B cell (primary cell): Measurements from ENCODE around the gene VSTM2L. TPM values are rescaled to one million over a fixed set of nuclear protein-coding genes. Genes with fewer than 3 reads are reported as not detected.

Experiments
- ATAC-seq: fragments of 200-7000 bp; cut with Tn5 transposase; one replicate; pipeline ENCODE4 v1.10.0; 2021; ENCODE audit warnings: low read depth, mild to moderate bottlenecking, moderate number of reproducible peaks, moderate library complexity
- CTCF ChIA-PET: fragments of 350-600 bp; sonication (Branson Sonifier 250); formaldehyde crosslinking; loops from one replicate; lab custom pipeline; 2021; ENCODE audit warnings: antibody characterized with exemption, inconsistent platforms; lab: Charles Lee
- POLR2A ChIA-PET: fragments of 350-600 bp; sonication (Branson Sonifier 250); formaldehyde crosslinking; loops from one replicate; lab custom pipeline; 2021; ENCODE audit warnings: antibody characterized with exemption; lab: Charles Lee
- DNase-seq: peaks from one replicate; pipeline ENCODE4 v3.0.0; 2013
- H2AFZ ChIP-seq: 2 replicates; pipeline ENCODE4 v1.6.1; 2012; ENCODE audit warnings: mild to moderate bottlenecking, low read depth, low read length; ENCODE audit not compliant: insufficient read depth, poor library complexity, severe bottlenecking
- H3K27ac ChIP-seq, 2 donors: 1 replicate in 1 of 2; 2 replicates in 1 of 2; pipeline ENCODE4 v1.5.1; 2012 to 2013; ENCODE audit warnings: low read length in 2 of 2, mild to moderate bottlenecking in 2 of 2, moderate library complexity in 1 of 2
- H3K27me3 ChIP-seq, 4 experiments: fragments of 200-600 bp in 1 of 4; sonication (generic) in 1 of 4; replicated peaks in 1 of 4; 1 replicate in 2 of 4; 2 replicates in 2 of 4; pipeline versions ENCODE4 v1.6.1 to v1.7.0; 2013 to 2016; ENCODE audit warnings: low read length in 3 of 4, mild to moderate bottlenecking in 2 of 4, mixed read lengths in 1 of 4, moderate library complexity in 1 of 4; ENCODE audit not compliant: insufficient read depth in 4 of 4, control insufficient read depth in 3 of 4; ENCODE audit errors: control extremely low read depth in 1 of 4
- H3K36me3 ChIP-seq, 2 experiments: replicated peaks in 1 of 2; 1 replicate in 1 of 2; 2 replicates in 1 of 2; pipeline versions ENCODE4 v1.6.1 to v1.7.1; 2013; ENCODE audit warnings: low read length in 1 of 2; ENCODE audit not compliant: insufficient read depth in 2 of 2, control insufficient read depth in 1 of 2; ENCODE audit errors: control extremely low read depth in 1 of 2, extremely low read depth in 1 of 2
- H3K4me1 ChIP-seq, 2 donors: fragments of 200-600 bp in 1 of 2; sonication (generic) in 1 of 2; 1 replicate in 1 of 2; 2 replicates in 1 of 2; pipeline versions ENCODE4 v1.5.1 to v1.6.1; 2013 to 2017; ENCODE audit warnings: low read length in 2 of 2; ENCODE audit not compliant: control insufficient read depth in 2 of 2, insufficient read depth in 2 of 2
- H3K4me2 ChIP-seq: replicated peaks from 2 replicates; pipeline ENCODE3; 2012; ENCODE audit warnings: mild to moderate bottlenecking, low read depth, low read length; ENCODE audit not compliant: poor library complexity, severe bottlenecking
- H3K4me3 ChIP-seq, 5 experiments: fragments of 200-600 bp in 1 of 5; sonication (generic) in 1 of 5; 1 replicate in 3 of 5; 2 replicates in 2 of 5; pipeline versions ENCODE4 v1.5.1 to v1.7.0; 2011 to 2016; ENCODE audit warnings: low read length in 4 of 5, mild to moderate bottlenecking in 4 of 5, low read depth in 2 of 5, control low read depth in 1 of 5, moderate library complexity in 1 of 5; ENCODE audit not compliant: insufficient read depth in 1 of 5; ENCODE audit errors: control extremely low read depth in 1 of 5, extremely low read depth in 1 of 5
- H3K79me2 ChIP-seq: fragments of 200-600 bp; sonication (generic); one replicate; pipeline ENCODE4 v1.6.0; 2016; ENCODE audit warnings: low read length; ENCODE audit not compliant: control insufficient read depth, insufficient read depth
- H3K9ac ChIP-seq: fragments of 200-600 bp; sonication (generic); 2 replicates; pipeline ENCODE4 v1.6.1; 2017; ENCODE audit warnings: mild to moderate bottlenecking, low read length, moderate library complexity
- H3K9me3 ChIP-seq, 3 donors: one replicate each; pipeline versions ENCODE4 v1.6.1 to v1.7.1; 2013; ENCODE audit warnings: low read length in 2 of 3; ENCODE audit not compliant: control insufficient read depth in 2 of 3, insufficient read depth in 1 of 3; ENCODE audit errors: control extremely low read depth in 1 of 3
- H4K20me1 ChIP-seq: 2 replicates; pipeline ENCODE4 v1.6.0; 2012; ENCODE audit warnings: mild to moderate bottlenecking, low read length; ENCODE audit not compliant: insufficient read depth, control insufficient read depth, poor library complexity, severe bottlenecking
- H3K27ac Mint-ChIP-seq: one replicate; pipeline ENCODE4 v1.8.0; 2021; ENCODE audit warnings: mixed read lengths
- H3K27me3 Mint-ChIP-seq: one replicate; pipeline ENCODE4 v1.8.0; 2021; ENCODE audit warnings: mixed read lengths
- H3K4me1 Mint-ChIP-seq: one replicate; pipeline ENCODE4 v1.8.0; 2021; ENCODE audit warnings: mixed read lengths
- H3K4me3 Mint-ChIP-seq: one replicate; pipeline ENCODE4 v1.8.0; 2021; ENCODE audit warnings: mixed read lengths
- H3K9me3 Mint-ChIP-seq: one replicate; pipeline ENCODE4 v1.8.0; 2022; ENCODE audit warnings: mixed read lengths; ENCODE audit not compliant: insufficient read depth
- CTCF ChIP-seq: fragments of 200-600 bp; IDR thresholded peaks from one replicate; pipeline ENCODE4 v1.8.0; 2022; ENCODE audit warnings: antibody characterized with exemption, mild to moderate bottlenecking
- EZH2 ChIP-seq: IDR thresholded peaks from 2 replicates; pipeline ENCODE4 v1.6.1; 2012; ENCODE audit warnings: borderline replicate concordance, low read depth, mild to moderate bottlenecking, moderate library complexity, low read length; ENCODE audit not compliant: insufficient read depth, poor library complexity, severe bottlenecking
- WGBS: methylation state at CpG from one replicate; pipeline ENCODE4 v1.1.5; 2013; ENCODE audit warnings: missing lambda C conversion rate; ENCODE audit not compliant: insufficient coverage; 5-methylcytosine and 5-hydroxymethylcytosine counted together
- intact Hi-C: fragments of 100-400 bp; cut with micrococcal nuclease; formaldehyde crosslinking; loops from one replicate; pipeline ENCODE4 v1.10.0; 2022
- polyA plus RNA-seq: library from polyadenylated mRNA; depleted of rRNA; stranded (reverse); fragments of >200 nt; gene quantifications from 2 replicates; pipeline ENCODE4 v1.2.3, GENCODE V29; 2012
- total RNA-seq, 2 donors: library from RNA; stranded (reverse); fragments of 120-200 nt in 1 of 2; gene quantifications; 1 replicate in 1 of 2; 2 replicates in 1 of 2; pipeline versions ENCODE4 v1.2.3 to v1.2.4, GENCODE V29; 2013 to 2022

VSTM2L gene
- total and polyA plus RNA-seq, 2 donors (not counting 1 experiment from before 2014, with no cell fraction given), result 0.25 TPM; not detected in 1

GRCh38 chr20:37905671-37906613 lies 3.0 kb downstream of the VSTM2L start:
- Histone ChIP-seq H3K4me3 (no peak overlapping the region), H3K9me3 (peaks cover 0 to 11% (median 0%) of the 10 kb centered on the region in 3 donors), H3K36me3 (no peaks in the 10 kb centered on the region), H4K20me1 (no peaks in the 10 kb centered on the region), H3K4me1 (peaks cover 10 to 17% of the 10 kb centered on the region in 2 donors), H3K27ac (no peak overlapping the region), H3K4me2 (no peak overlapping the region), H2AFZ (no peak overlapping the region), H3K9ac (no peak overlapping the region), H3K79me2 (no peaks in the 10 kb centered on the region), H3K27me3 (peaks cover 0 to 63% (median 21%) of the 10 kb centered on the region in 4 experiments)
- H3K27me3 Mint-ChIP-seq, result peaks cover 59% of the 10 kb centered on the region
- 90% methylated on average over 6 of the region's 16 CpGs for WGBS
- ATAC-seq (no peak), DNase-seq (no peak)
- intact Hi-C loops, result loop anchor here (10.0 kb wide), 1 partner anchor 341 kb away; no protein-coding TSS in a partner anchor
- ChIA-PET CTCF (interaction anchor here (0.6 kb wide), 1 partner anchor 18 kb away, joined by 3 read pairs; no protein-coding TSS in a partner anchor), POLR2A (no interaction called here)
- peaks cover 14% of the 10 kb centered on the region for H3K4me1 Mint-ChIP-seq
- no peak overlapping the region for H3K27ac Mint-ChIP-seq
- no peak for TF ChIP-seq EZH2
- no peak for TF ChIP-seq CTCF
- H3K9me3 Mint-ChIP-seq, result no peaks in the 10 kb centered on the region
- H3K4me3 Mint-ChIP-seq, result no peak overlapping the region

- peaks cover 51% of the 10 kb centered on the region for H3K27me3 Mint-ChIP-seq
- TF ChIP-seq EZH2 (no peak), CTCF (no peak)
- peaks cover 0 to 6% (median 0%) of the 10 kb centered on the region in 3 donors for H3K9me3 ChIP-seq
- no peak overlapping the region for H3K27ac ChIP-seq
- no peaks in the 10 kb centered on the region for H3K36me3 ChIP-seq
- peaks cover 10% of the 10 kb centered on the region for H3K4me1 Mint-ChIP-seq
- no peak overlapping the region for H3K4me2 ChIP-seq
- no peaks in the 10 kb centered on the region for H3K9me3 Mint-ChIP-seq
- intact Hi-C loops, result loop anchor here (10.0 kb wide), 1 partner anchor 343 kb away; no protein-coding TSS in a partner anchor
- H3K4me3 ChIP-seq, result no peak overlapping the region
- H3K9ac ChIP-seq, result no peak overlapping the region
- CTCF ChIA-PET, result no interaction called here
- no peaks in the 10 kb centered on the region for H3K79me2 ChIP-seq
- ATAC-seq (no peak), DNase-seq (no peak)
- no peak overlapping the region for H2AFZ ChIP-seq
- POLR2A ChIA-PET, result no interaction called here
- H3K27ac Mint-ChIP-seq, result no peak overlapping the region
- 50% methylated on average over 2 of the region's 3 CpGs for whole genome bisulfite sequencing
- H3K27me3 ChIP-seq, result peaks cover 0 to 60% (median 17%) of the 10 kb centered on the region in 4 experiments
- peaks cover 5 to 13% of the 10 kb centered on the region in 2 donors for H3K4me1 ChIP-seq
- no peaks in the 10 kb centered on the region for H4K20me1 ChIP-seq
- no peak overlapping the region for H3K4me3 Mint-ChIP-seq
These were observed 4.4 kb downstream of the VSTM2L start for GRCh38 chr20:37907330-37907676.
